NCI-H526 treated with DMSO at 0.1 percent for 48 hours (cell line): ENCODE results near the gene CLPTM1.
"Not testable (repeated sequence)": the region's sequence is repeated elsewhere in the genome, so short reads cannot be mapped to it uniquely, and the experiment has no call there.

Source experiments
- DNase-seq: peaks from one replicate; lab custom pipeline; 2025; lab: John Stamatoyannopoulos, UW

CLPTM1 gene

GRCh38 chr19:44943801-44944249 is 11.4 kb upstream of the CLPTM1 start:
- DNase-seq = no peak

DNA sequence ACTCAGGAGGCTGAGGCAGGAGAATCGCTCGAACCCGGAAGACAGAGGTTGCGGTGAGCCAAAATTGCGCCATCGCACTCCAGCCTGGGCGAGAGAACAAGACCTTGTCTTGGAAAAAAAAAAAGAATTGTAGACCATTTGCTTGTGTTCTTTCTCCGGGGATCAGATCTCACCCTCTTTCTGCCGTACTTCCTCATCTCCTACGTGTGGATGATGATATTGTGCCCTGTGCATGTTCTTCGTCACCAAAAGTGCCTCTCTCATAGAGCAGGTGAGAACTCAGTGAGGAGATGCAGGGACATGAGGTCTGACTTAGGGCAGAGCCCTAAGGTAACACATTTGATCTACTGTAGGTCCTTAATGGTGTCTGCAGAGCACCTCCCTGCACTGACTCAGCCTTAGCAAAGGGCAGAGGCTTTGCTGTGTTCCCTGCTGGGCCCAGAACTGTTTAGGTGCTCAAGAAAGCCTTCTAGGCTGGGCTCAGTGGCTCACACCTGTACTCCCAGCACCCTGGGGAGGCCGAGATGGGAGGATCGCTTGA is 8.1 kb upstream of the CLPTM1 start:
- no peak for DNase-seq

DNA sequence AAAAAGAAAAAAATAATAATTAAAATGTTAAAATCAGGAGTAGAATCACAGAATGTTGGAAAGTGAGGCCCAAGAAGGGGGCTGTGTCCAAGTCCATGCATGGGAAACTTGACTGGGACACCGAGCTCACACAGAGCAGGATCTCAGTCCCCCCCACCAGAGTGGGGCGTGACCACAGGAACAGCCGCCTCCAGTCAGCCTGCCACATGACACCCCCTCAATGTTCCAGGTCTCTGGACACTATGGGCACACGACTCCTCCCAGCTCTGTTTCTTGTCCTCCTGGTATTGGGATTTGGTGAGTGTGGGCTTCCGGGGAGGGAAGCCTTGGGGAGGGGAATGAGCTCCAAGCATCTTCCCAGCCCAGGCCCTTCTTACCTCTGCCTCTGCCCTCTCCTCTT is 6.9 kb upstream of the CLPTM1 start:
- DNase-seq = no peak

- DNase-seq = no peak
These were observed 6.3 kb upstream of the CLPTM1 start for GRCh38 chr19:44948763-44949374.

- DNase-seq = no peak
These were observed 5.6 kb upstream of the CLPTM1 start for GRCh38 chr19:44949550-44949949.

GRCh38 chr19:44951179-44952159 is 3.7 kb upstream of the CLPTM1 start:
- DNase-seq = peak; percentile 50

DNA sequence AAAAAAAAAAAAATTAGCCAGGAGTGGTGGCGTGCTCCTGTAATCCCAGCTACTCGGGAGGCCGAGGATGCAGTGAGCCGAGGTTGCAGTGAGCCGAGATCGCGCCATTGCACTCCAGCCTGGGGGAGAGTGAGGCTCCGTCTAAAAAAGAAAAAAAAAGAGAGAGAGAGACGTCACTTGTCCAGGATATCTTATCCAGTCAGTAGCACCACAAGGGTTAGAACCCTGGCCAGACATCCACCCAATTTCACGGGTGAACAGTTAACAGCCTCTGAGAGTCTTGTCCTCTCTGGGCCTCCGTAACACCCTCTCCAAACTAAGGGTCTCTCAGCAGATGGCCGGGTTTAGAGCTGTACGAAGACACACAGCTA is 917 bp upstream of the CLPTM1 start:
- DNase-seq = no peak

DNA sequence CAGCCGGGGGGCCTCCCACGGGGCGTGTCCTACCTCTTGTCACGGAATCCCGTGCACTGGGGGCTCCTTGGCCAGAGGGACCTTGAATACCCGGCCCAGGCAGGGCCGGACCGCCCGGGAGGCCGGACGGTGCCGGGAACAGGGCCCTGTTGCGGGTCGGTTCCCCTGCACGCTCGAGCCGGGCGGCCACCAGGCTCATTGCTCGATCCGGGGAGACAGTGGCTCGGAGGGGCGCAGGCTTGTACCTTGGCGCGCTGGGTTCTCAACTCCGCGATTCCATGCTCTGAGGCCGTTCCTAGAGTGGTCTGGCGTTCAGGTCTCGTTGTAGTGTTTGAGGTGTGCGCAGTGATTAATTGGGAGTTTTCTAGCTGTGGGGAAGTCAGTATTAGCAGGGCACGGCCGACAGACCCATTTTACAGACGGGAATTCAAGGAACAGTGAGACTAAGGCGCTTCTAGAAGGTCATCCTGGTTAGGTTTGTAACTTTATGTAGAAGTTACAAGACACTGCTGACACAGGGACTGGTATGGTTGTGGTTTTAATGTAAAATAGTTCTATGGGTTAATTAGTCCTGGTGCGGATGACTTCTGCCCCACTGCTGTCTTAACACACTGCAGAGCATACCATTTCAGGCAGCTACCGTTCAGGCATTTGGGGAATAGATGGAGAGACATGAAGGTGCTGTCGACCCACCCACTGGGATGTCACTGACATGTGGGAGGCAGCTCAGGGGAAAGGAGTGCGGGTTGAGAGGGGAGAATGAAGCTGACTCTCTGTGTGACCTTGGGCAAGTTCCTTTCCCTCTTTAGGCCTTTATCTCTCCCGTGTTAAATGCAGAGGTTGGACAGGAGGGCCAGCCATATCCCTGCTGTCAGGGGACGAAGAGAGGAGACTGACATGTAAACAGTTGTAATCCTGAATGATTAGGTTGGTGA is 592 bp downstream of the CLPTM1 start:
- no peak for DNase-seq

DNA sequence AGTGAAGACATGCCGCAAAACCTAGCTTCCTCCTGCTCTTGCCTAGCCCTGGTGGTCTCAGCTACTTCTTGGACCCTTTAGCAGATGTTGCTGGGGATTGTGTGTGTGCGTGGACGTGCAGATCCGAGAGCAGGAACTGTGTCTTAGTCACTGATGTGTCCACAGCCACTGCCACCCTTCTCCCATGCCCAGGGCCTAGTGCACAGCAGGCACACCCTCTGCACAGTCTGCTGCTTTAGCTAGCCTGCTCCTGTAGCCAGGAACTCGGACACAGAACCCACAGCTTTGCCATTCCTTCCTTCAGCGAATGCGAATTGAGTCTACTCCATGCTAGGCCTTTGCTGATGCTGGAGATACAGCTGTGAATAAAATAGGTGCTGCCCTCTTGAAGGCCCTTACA is 2.3 kb downstream of the CLPTM1 start:
- DNase-seq = no peak

DNA sequence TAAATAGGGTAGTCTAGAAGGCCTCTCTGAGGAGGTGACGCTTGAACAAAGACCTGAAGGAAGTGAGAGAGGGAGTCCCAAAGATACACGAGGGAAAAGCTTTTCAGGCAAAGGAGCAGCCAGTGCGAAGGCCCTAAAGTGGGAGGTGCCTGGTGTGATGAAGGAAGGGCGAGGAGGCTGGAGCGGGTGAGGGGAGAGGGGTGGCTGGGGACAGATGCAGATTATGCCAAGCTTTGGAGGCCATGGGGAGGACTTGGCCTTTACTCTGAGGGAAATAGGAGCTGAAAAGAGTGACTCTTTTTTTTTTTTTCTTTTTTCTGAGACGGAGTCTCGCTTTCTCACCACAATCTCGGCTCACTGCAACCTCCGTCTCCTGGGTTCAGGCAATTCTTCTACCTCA is 2.9 kb downstream of the CLPTM1 start:
- DNase-seq = no peak

DNA sequence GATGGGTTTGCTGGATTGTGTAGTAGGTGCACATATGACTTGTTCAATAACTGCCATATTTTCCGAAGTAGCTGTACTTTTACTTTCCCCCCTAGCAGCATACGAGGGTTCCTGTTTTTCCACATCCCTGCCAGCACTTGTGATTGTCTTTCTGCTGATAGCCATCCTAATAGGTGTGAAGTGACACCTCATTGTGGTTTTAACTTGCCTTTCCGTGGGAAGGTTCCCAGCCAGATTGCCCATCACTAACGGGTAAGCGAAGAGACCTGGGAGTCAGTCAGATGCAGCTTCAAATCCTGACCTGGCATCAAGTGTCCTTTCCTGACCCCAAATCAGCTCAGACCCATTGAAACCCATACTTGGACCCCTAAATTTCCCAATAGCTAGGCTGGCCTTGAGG is 4.5 kb downstream of the CLPTM1 start:
- no peak for DNase-seq

DNA sequence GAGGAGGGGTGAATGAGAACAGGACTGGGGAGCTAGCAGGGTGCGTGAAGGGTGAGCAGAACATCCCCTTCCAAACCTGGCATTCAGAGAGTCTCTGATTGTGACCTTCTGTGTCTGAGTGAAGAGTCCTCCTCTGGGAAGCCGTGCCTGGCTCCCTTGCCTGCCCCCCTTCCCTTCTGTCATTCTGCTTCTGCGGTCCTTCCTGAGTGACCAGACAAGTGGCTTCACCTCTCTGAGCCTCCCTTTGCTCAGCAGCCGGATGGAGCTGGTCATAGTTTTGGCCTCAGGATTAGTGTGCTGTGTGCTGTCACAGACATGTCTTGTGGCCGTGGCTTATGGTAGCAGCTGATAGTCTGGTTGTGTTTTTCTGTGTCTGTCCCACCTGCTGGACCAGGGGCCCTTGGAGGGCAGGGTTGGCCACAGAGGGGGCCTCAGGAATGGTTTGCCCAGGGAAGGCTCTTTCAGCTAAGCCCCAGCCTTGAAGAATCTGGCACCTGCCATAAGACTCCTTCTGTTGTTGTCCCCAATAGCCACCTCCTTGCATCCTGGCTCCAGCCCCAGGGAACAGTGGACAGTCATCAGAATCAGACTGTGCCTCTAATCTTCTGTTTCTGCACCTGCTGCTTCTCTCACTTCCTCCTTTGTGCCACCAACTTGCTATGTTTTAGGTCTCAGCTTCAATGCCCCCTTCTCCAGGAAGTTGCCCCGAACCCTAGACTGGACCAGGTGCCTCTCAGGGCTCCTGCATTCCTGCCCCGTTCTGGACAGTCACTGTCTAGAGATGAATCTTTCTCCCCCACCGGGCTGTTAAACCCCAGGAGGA is 5.9 kb downstream of the CLPTM1 start:
- no peak for DNase-seq

GRCh38 chr19:44961821-44962220 is 6.6 kb downstream of the CLPTM1 start:
- no peak for DNase-seq

DNA sequence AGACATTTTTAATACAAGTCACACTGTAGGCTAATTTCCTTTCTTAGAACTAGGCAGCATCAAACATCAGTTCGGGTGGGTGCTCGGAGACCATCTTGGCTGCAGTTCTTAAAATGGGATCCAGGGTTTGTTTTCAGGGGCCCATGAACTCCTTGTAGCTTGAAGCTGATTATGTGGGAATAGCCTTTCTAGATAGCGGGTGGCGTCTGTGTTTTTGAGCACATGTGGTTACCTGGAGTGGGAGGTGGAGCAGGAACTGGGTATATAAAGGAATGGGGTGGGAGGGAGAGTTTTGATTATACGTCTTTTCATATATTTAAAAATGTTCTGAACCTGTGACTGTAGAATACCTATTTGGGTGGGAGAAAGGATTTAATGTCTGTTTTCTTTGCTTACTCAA is 12.9 kb downstream of the CLPTM1 start:
- no peak for DNase-seq

GRCh38 chr19:44968670-44969069 is 13.5 kb downstream of the CLPTM1 start:
- DNase-seq = no peak

- DNase-seq = no peak
These were observed 14.3 kb downstream of the CLPTM1 start for GRCh38 chr19:44969437-44969836.

DNA sequence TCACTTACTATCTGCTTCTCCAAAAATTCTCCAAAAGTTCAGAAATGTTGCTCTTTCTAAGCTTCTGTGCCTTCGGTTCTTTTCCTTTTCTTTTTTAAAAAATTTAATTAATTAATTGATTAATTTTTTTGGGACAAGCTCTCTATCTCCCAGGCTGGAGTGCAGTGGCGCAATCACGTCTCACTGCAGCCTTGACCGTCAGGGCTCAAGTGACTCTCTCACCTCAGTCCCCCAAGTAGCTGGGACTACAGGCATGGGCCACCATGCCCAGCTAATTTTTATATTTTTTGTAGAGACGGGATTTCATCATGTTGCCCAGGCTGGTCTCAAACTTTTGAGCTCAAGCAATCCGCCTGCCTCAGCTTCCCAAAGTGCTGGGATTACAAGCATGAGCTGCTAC is 16.3 kb downstream of the CLPTM1 start:
- DNase-seq = not testable (repeated sequence)

DNA sequence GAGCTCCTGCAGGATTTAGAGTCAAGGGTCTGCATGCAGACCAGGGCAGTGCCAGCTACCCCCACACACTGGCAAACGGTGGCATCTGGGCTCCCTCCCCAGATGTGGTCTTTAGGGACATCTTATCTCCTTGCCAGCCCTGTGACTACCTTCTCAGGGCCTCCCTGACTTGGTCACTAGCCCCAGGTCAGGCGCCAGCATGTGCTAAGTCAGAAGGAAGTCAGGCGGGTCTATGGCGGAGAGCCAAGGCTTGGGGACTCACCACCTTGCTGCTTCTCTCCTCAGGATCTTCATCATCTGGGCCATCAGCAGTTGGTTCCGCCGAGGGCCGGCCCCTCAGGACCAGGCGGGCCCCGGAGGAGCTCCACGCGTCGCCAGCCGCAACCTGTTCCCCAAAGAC is 17.6 kb downstream of the CLPTM1 start:
- no peak for DNase-seq

DNA sequence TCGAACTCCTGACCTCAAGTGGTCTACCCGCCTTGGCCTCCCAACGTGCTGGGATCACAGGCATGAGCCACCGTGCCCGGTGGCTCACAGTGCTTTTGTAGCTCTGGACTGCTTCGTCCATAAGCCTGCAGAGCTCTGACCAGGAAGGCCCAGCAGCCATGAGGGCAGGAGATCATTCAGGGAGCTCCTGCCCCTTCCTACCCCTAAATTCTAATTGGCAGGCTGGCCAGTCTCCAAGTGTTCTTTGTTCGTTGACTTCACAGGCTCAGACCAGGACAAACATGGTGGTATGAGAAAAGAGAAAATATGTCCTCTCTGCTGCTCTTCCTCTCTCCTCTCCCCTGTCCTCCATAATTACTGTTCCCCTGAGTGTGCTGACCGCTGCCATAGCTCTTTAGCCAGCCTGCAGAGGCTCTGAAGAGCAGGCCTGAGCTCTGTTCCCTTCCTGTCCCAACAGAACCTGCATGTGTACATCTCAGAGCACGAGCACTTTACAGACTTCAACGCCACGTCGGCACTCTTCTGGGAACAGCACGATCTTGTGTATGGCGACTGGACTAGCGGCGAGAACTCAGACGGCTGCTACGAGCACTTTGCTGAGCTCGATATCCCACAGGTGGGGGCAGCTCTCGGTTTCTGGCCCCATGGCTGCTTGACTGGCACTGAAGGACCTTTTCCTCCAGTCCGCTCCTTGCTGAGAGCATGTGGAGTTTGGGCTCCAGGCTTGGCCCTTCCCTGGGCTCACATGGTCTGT is 19.0 kb downstream of the CLPTM1 start:
- DNase-seq = no peak

GRCh38 chr19:44974857-44975256 is 19.7 kb downstream of the CLPTM1 start:
- DNase-seq = no peak
